Measurements from ENCODE around the gene ABCF3. TPM values are rescaled to one million over a fixed set of nuclear protein-coding genes. Genes with fewer than 3 reads are reported as not detected.
"Not testable (repeated sequence)": the region's sequence is repeated elsewhere in the genome, so short reads cannot be mapped to it uniquely, and the experiment has no call there.

ABCF3 gene
- total RNA-seq, 1 experiment from 2014 or later: 62.7 TPM

GRCh38 chr3:184156522-184156955 is 29.5 kb upstream of the ABCF3 start:
- ChIA-PET CTCF (interaction anchor here (0.7 to 1.1 kb wide), 3 partner anchors 12 to 143 kb away, joined by 3 to 4 read pairs (median 3); no protein-coding TSS in a partner anchor), POLR2A (interaction anchor here (0.5 to 3.6 kb wide), 13 partner anchors 9 to 609 kb away, joined by 3 to 59 read pairs (median 3); partner anchors contain the start of genes ABCF3, AP2M1, EIF2B5 and PARL)
- Mint-ChIP-seq H3K36me3 (ENCODE audit: insufficient read depth, unreplicated experiment) (peaks cover 7% of the 10 kb centered on the region), H3K4me3 (ENCODE audit: unreplicated experiment) (peak overlapping the region; percentile 97), H3K27ac (ENCODE audit: low read depth, unreplicated experiment) (peak overlapping the region; percentile 93), H3K4me1 (ENCODE audit: insufficient read depth, unreplicated experiment) (peaks cover 21% of the 10 kb centered on the region), H3K27me3 (ENCODE audit: insufficient read depth, unreplicated experiment) (no peaks in the 10 kb centered on the region), H3K9me3 (ENCODE audit: unreplicated experiment) (no peaks in the 10 kb centered on the region)
- DNase-seq (ENCODE audit: unreplicated experiment): peak; percentile 25
- intact Hi-C loops (cut with micrococcal nuclease): loop anchor here (2.0 kb wide), 1 partner anchor 18 kb away; the partner anchor contains the start of gene AP2M1
- BruUV-seq (replicated peaks): no TSS peak
- no peak for TF ChIP-seq CTCF (IDR thresholded peaks at IDR 0.05; ENCODE audit: unreplicated experiment)

- intact Hi-C loops (cut with micrococcal nuclease): loop anchor here (2.0 kb wide), 1 partner anchor 18 kb away; the partner anchor contains the start of gene AP2M1
- Mint-ChIP-seq H3K4me3 (ENCODE audit: unreplicated experiment) (peak overlapping the region; percentile 97), H3K36me3 (ENCODE audit: insufficient read depth, unreplicated experiment) (peaks cover 7% of the 10 kb centered on the region), H3K4me1 (ENCODE audit: insufficient read depth, unreplicated experiment) (peaks cover 24% of the 10 kb centered on the region), H3K9me3 (ENCODE audit: unreplicated experiment) (no peaks in the 10 kb centered on the region), H3K27ac (ENCODE audit: low read depth, unreplicated experiment) (peak overlapping the region; percentile 93), H3K27me3 (ENCODE audit: insufficient read depth, unreplicated experiment) (no peaks in the 10 kb centered on the region)
- no peak for TF ChIP-seq CTCF (IDR thresholded peaks at IDR 0.05; ENCODE audit: unreplicated experiment)
- no TSS peak for BruUV-seq (replicated peaks)
- no peak for DNase-seq (ENCODE audit: unreplicated experiment)
- ChIA-PET CTCF (interaction anchor here (0.5 to 1.1 kb wide), 2 partner anchors 13 to 137 kb away, joined by 3 to 4 read pairs; no protein-coding TSS in a partner anchor), POLR2A (interaction anchor here (0.5 to 3.6 kb wide), 5 partner anchors 13 to 85 kb away, joined by 3 to 59 read pairs (median 13); partner anchors contain the start of genes ABCF3, AP2M1 and EIF2B5)
Measured at GRCh38 chr3:184157206-184157605, 28.8 kb upstream of the ABCF3 start.

- H3K4me1 Mint-ChIP-seq (ENCODE audit: insufficient read depth, unreplicated experiment): peaks cover 30% of the 10 kb centered on the region
- POLR2A ChIA-PET: interaction anchor here (0.7 to 3.6 kb wide), 3 partner anchors 16 to 464 kb away, joined by 3 to 59 read pairs (median 24); partner anchors contain the start of genes AP2M1 and EIF2B5
- no peaks in the 10 kb centered on the region for H3K9me3 Mint-ChIP-seq (ENCODE audit: unreplicated experiment)
- DNase-seq (ENCODE audit: unreplicated experiment): no peak
- BruUV-seq (replicated peaks): no TSS peak
- no peak for TF ChIP-seq CTCF (IDR thresholded peaks at IDR 0.05; ENCODE audit: unreplicated experiment)
- H3K27me3 Mint-ChIP-seq (ENCODE audit: insufficient read depth, unreplicated experiment): no peaks in the 10 kb centered on the region
- peaks cover 8% of the 10 kb centered on the region for H3K36me3 Mint-ChIP-seq (ENCODE audit: insufficient read depth, unreplicated experiment)
- intact Hi-C loops (cut with micrococcal nuclease): no loop called here
- CTCF ChIA-PET: interaction anchor here (0.6 to 1.3 kb wide), 3 partner anchors 13 to 148 kb away, joined by 3 read pairs; no protein-coding TSS in a partner anchor
- H3K4me3 Mint-ChIP-seq (ENCODE audit: unreplicated experiment): no peak overlapping the region
- H3K27ac Mint-ChIP-seq (ENCODE audit: low read depth, unreplicated experiment): no peak overlapping the region
Measured at GRCh38 chr3:184158404-184158803, 27.6 kb upstream of the ABCF3 start.

GRCh38 chr3:184160456-184160855 is 25.5 kb upstream of the ABCF3 start:
- Mint-ChIP-seq H3K4me1 (ENCODE audit: insufficient read depth, unreplicated experiment) (peaks cover 30% of the 10 kb centered on the region), H3K9me3 (ENCODE audit: unreplicated experiment) (no peaks in the 10 kb centered on the region), H3K27ac (ENCODE audit: low read depth, unreplicated experiment) (peak overlapping the region; percentile 42), H3K36me3 (ENCODE audit: insufficient read depth, unreplicated experiment) (peaks cover 17% of the 10 kb centered on the region), H3K27me3 (ENCODE audit: insufficient read depth, unreplicated experiment) (no peaks in the 10 kb centered on the region), H3K4me3 (ENCODE audit: unreplicated experiment) (no peak overlapping the region)
- POLR2A ChIA-PET: no interaction called here
- DNase-seq (ENCODE audit: unreplicated experiment): no peak
- TF ChIP-seq CTCF (IDR thresholded peaks at IDR 0.05; ENCODE audit: unreplicated experiment): no peak
- CTCF ChIA-PET: interaction anchor here (0.5 to 1.1 kb wide), 3 partner anchors 12 to 37 kb away, joined by 3 read pairs; no protein-coding TSS in a partner anchor
- no TSS peak for BruUV-seq (replicated peaks)
- intact Hi-C loops (cut with micrococcal nuclease): no loop called here

- not testable (repeated sequence) for H3K27ac Mint-ChIP-seq (ENCODE audit: low read depth, unreplicated experiment); H3K4me3 Mint-ChIP-seq (ENCODE audit: unreplicated experiment); BruUV-seq (replicated peaks)
Measured at GRCh38 chr3:184162571-184163070, 23.4 kb upstream of the ABCF3 start.

More at GRCh38 chr3:184162571-184163070, 23.4 kb upstream of the ABCF3 start:
- DNase-seq (ENCODE audit: unreplicated experiment); intact Hi-C loops (cut with micrococcal nuclease); POLR2A ChIA-PET; H3K27me3 Mint-ChIP-seq (ENCODE audit: insufficient read depth, unreplicated experiment); H3K9me3 Mint-ChIP-seq (ENCODE audit: unreplicated experiment): not testable (repeated sequence)
- Mint-ChIP-seq H3K36me3 (ENCODE audit: insufficient read depth, unreplicated experiment) (peaks cover 34% of the 10 kb centered on the region), H3K4me1 (ENCODE audit: insufficient read depth, unreplicated experiment) (peaks cover 23% of the 10 kb centered on the region)
- CTCF ChIA-PET: interaction anchor here (0.6 kb wide), 1 partner anchor 270 kb away, joined by 3 read pairs; no protein-coding TSS in a partner anchor

Data from MCF 10A (cell line).